NCI-H345 treated with DMSO at 0.1 percent for 48 hours (cell line): ENCODE data around the gene PALLD.

ENCODE experiments used
- DNase-seq: peaks from one replicate; lab custom pipeline; 2025; ENCODE audit not compliant: unreplicated experiment; lab: John Stamatoyannopoulos, UW

Gene PALLD

DNA sequence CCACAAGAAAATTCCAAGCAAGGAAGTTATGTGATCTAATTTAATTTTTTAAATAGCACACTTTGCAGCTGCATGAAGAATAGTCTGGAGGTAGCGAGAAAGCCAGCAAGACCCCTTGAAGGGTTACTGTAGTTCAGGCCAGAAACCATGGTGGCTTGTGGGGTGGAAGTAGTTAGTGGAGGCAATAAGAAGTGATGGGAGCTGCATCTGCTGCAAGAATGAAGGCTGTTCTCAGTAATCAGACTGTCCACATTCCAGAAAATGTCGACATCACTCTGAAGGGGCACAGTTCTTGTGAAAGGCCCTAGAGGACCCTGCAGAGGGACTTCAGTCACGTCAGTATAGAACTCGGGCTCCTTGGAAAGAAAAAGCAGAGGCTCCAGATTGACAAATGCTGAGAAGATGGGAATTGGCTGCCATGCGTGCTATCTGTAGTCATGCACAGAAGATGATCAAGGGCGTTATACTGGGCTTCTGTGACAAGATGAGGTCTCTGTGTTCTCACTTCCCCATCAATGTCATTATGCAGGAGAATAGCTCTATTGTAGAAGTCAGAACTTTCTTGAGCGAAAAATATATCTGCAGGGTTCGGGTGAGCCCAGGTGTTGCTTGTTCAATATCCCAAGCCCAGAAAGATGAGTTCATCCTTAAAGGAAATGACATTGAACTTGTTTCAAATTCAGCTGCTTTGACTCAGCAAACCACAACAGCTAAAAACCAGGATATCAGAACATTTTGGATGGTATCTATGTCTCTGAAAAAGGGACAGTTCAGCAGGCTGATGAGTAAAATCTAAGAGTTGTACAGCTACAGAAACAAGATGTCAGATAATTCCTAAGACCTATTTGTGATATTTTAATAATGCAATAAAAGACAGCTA, 259.0 kb downstream of the PALLD start:
- DNase-seq = no peak

DNA sequence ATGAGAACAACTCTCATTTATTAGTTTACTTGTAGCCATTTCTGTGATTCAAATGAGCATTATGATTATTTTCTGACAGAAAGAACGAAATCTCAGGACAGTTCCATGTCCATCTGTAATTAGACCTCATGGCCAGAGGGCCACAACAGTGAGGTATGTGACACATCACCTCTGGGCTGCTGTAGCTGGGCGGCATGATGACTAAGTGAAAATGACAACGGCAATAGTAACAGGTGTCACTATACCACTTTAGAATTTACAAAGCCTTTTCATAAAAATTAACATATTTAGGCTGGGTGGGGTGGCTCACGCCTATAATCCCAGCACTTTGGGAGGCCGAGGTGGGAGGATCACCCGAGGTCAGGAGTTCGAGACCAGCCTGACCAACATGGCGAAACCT, 260.6 kb downstream of the PALLD start:
- DNase-seq = no peak

DNA sequence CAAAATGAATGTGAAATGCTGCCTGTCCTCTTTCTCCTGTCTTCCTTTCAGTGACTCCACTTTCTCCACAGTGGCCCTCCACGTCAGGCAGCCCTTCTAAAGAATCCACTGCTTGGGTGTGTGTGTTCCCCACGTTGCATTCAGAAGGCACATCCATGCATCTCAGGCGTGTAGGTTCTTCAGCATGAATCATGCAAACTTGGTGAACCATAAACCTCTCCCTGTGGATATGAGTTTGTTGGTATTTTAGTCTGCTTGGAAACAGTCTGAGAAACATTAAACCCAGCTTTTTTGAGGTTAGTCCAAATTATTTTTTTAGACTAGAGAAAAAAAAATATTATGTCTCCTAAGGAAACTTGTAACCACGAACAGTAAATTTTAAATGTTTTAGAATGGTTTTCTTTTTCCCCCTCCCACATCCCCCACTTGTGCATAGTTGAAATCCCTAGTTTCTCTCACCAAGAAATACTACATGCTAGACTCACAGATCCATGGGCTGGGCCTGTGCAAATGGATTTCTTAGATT, 261.6 kb downstream of the PALLD start:
- no peak for DNase-seq

DNA sequence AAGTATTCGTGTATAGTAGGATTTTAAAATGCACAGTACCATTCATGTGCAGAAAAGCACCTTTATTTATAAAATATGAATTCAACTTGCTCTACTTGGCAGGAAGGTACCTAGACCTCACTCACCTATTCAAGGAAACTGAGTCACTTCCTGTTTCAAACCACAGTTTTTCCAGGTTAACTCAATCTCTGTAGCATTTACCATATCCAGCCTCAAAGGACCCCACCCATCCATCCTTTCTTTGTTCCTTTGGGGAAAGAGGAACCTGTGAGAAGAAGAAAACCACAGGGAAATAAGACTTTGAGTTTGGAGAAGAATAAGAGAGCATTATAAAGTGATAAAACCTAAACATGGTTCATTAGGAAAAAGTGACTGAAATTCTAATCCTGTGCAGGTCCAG, 262.5 kb downstream of the PALLD start:
- no peak for DNase-seq

DNA sequence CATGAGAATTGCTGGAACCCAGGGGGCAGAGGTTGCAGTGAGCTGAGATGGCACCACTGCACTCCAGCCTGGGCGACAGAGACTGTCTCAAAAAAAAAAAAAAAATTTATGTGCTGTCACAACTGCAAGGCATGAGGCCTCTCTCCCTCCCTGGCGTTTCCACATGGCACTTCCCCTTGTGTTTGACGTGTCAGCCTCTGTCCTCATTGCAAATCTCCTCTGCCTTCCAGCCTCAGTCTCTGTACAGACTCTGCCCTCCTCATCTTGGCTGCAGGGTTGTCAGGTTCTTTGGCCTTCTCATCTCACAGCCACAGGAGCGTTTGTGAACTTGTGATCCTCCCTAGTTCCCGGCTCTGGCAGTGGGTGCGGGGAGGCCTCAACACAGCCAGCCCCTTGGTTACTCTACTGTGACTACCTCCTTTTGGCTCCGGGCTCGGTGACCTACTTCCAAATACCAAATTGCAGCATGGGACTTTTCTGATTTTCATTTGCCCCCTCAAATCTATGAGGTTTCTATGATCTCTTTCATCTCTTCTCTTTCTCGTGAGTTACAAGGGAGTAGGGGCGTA, 263.2 kb downstream of the PALLD start:
- no peak for DNase-seq

DNA sequence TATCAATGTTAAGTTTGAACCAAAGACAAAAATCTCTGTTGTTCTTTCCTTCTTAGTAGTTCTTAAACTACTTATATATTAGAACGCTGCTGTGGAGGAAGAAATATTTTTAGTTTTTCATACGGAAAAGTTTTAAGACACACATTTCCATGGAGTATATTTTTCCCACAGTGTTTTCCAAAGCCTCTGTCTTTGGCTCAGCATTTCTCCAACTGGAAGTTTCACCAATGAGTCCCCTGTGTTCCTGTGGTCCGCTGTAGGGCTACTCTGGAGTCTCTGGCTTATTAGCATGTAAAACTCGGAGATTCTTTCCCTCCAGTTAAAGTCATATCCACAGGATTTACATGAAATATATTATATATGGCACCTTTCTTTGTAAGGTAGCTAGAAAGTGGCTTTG, 264.2 kb downstream of the PALLD start:
- DNase-seq = no peak

DNA sequence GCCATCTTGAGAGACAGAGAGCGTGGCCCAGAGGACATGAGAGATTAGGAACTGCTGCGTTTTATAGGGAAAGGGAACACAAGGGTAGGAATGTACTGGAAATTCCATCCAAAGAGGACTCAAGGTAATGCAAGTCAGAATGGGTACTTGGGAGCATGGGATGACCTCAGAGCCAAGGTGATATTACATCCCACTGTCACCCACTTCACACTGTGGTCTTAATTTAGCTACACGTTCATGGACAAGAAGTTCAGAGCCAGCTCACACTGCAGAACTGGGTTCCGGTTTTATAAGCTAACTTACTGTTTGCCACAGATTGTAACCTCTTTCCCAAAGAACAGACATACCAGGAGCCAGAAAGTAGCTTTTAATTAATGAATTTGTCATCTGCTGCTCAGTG, 268.5 kb downstream of the PALLD start:
- DNase-seq = no peak

DNA sequence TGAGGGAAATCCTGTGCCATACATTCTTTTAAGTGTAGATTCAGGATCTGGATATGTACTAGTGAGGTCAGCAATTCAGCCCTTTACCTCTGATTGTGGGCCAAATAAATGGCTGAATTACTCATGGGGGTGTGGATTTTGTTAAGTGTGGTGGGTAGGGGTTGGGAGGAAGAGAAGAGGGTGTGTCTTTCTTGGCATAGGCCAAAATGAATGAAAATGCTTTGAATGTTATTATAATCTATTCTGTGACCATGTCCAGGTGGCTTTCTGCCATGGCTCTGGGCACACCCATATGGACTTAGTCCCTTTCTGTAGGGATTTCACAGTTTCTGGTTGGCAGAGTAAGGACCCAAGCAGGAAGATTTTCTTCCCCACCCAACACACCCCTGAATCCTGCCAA, 268.9 kb downstream of the PALLD start:
- no peak for DNase-seq

DNA sequence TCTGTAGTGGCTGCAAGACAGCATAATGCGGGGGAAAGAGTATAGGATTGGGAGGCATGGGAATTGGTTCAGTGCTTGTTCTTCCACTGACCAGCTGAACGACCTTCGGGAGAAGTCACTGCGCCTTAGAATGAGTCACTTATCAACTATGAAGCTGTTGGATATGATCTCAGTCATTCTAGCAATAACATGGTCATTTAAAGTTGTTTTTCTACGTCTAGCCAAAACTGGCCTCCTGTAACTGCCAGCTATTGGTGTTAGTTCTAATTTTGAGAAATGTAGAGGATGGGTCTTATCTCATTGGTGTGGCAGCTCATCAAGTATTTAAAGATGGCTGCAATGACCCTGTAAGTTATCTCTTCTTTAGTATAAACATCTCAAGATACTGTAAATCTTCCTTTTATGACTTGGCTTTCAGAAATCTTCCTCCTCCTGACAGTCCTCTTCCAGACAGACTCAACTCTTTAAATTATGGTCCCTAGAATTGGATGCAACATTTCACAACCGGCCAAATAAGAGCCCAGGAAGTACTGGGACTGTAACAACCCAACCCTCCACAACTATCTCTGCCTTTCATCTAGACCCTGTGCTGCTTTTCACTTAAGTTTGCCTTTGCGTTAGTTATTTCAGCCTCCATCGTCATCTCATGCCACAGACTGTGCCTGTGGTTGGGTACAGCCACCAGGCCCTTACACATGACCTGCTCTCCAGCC, 269.9 kb downstream of the PALLD start:
- no peak for DNase-seq

DNA sequence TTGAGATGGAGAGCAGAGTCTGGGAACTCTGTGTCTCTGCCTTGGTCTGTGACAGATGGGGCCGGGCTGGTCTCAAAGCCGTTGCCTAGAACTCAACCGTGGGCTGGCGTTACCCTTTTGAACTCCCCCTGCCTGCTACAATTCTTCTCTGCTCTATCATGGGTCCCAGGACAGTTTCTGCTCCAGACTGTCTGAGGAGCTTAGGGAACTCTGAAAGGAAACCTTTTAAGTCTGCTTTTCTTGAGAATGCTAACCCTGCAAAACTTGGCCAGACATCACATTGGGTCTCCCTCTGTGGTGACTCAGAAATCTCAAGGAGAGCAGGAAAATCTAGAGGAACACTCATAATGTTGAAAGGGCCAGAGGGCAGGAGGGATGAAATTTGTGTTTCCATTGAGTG, 272.6 kb downstream of the PALLD start:
- no peak for DNase-seq

DNA sequence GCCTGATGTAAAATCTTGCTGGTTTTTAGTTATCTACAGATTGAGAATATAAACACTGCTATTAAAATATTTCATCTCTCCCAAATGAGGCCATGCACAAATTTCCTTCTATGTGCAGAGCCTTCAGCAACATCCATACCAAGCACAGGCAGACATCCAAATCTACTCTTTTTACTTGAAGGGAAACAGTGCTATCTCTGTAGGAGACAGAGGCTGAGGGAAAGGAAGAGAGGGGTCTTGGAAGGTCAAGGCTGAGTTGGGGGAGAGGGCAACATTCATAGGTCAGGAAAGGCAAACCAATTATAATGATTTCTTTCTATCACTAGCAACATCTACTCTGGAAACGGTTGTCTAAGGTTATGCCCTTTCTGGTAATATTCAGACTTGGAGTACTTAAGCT, 273.0 kb downstream of the PALLD start:
- DNase-seq = no peak

DNA sequence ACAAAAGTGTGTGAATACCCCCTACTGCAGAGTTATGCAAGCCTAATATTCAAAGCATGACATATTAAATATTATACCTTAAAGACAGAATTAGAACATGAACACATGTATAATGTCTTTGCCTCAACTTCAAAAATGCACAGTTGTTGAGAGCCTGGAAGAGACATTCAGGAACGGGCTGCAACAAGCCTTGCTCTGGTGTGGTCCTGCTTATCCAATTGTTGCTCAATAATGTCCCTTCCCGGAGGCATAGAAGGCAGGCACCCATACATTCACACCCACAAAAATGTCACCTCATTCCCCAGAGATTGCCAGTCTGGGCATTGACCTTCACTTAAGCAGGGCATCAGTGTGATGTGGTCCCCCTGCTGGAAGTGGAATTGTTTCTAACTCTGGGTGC, 274.4 kb downstream of the PALLD start:
- no peak for DNase-seq

DNA sequence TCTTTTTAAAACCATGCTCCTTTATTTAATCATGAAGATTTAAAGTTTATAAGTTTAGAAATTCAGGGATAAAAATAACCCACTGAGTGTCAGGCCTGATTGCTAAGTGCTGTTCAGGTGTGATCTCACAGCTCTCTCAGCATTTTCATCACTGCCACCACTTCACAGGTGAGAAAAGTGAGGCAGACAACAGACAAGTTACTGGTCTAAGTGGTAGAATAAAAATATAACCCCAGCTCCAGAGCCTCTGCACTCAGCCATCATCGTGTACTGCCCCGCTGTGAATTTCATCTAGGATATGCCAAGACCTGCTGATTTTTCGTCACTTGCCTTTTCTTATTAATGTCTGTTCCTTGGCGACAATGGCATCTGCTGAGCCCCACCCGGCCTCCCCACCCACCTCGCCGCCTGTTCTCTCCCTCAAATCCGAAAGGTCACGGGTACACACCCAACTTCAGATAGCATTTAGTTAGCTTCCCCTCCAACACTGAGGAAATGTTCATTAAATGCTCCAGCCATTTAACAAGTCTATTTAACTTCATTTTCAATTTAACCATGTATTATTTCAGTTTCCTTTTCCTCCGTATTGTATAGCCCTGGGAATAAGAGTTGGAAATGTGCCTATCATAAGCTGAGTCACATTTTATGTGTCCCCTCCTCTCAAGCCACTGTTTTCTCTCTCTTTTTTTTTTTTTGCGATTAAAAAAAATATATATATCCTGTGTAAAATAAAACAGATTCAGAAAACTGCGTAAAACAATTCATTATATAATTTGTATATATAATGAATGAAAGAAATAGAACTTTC, 276.7 kb downstream of the PALLD start:
- no peak for DNase-seq

DNA sequence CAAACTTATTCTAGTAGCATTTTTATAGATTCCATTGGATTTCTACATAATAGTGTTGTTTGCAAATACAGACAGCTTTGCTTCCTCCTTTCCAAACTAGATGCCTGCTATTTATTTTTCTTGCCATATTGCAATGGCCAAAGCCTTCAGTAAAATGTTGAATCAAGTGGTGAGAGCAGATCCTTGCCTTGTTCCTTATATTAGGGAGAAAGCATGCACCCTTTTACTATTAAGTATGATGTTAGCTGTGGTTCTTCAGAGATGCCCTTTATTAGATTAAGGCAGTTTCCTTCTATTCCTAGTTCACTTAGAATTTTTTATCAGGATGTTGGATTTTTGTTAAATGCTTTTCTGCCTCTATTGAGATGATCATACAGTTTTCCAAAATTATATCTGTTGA, 279.5 kb downstream of the PALLD start:
- no peak for DNase-seq

DNA sequence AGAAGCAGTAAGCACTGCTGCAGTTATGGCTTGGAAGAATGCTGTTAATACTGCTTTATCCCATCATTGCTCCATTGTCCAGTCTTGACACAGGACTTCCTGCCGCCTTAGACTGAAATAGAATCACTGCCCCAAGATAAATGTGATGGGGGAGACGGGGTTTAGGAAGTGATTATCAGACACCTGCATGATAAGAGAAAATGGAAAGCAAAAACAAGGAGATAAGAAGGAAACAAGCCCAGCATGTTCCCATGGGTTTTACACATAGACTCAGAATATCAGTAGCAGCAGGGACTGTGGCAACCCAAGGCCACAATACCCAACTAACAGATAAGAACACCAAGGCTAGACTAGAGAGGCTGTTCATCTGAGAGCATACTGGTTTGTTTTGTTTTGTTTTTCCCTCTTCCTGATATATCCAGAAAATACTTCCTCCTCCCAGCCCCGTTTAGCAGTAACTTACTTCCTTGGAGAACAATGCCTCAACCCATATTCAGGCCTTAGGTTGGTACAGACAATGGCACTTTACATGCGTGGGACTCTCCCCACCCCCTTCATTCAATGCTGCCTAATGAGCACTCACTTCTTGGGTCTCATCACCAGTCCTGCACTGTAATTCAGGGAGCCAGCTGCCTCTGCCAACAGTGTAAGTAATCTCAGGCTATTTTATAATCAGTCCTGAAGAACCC, 280.6 kb downstream of the PALLD start:
- no peak for DNase-seq

DNA sequence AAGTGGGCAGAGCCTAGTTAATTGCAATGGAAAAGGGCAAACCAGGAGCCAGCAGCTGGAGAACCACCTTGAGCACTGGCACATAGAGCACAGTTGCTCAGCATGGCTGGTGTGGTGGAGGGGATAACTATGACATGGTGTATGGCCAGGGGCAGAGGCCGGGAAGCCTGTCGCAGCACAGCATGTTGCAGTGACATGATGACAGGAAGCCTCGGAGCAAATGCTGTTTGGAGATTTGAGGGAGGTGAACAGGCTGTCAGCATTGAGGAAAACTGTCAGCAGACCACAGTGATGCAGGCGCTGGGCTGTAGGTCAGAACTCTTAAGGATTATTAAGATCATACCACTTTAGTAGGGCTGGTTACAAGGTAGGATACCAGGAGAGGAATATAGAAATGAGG, 284.5 kb downstream of the PALLD start:
- DNase-seq = no peak

DNA sequence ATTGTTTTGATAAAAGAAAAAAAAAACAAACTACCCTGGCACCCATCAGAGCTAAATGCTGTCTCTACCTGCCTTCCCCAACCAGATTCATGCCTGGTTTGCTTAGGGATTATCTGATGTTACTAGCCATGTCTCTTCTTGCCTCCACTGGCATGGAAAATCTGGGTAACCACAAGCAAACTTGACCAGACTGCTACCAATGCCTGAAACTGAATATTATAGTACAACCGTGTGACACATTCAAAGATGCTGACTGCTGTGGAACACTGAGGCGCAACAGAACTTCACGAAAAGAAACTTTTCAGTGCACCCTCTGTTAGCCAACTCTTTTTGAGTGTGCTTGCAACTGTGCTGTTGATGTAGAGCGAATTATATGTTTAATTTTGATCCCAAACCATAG, 285.1 kb downstream of the PALLD start:
- DNase-seq = no peak

DNA sequence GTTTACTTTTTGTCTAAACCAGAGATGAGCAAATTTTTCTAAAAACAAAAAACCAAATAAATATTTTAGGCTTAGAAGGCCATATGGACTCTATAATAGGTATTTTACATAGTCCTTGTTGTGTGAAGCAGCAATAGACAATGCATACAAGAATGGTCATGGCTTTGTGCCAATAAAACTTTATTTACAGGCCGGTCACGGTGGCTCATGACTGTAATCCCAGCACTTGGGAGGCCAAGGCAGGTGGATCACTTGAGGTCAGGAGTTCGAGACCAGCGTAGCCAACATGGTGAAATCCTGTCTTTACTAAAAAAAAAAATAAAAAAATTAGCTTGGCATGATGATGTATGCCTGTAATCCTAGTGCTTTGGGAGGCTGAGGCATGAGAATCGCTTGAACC, 285.6 kb downstream of the PALLD start:
- DNase-seq = no peak

DNA sequence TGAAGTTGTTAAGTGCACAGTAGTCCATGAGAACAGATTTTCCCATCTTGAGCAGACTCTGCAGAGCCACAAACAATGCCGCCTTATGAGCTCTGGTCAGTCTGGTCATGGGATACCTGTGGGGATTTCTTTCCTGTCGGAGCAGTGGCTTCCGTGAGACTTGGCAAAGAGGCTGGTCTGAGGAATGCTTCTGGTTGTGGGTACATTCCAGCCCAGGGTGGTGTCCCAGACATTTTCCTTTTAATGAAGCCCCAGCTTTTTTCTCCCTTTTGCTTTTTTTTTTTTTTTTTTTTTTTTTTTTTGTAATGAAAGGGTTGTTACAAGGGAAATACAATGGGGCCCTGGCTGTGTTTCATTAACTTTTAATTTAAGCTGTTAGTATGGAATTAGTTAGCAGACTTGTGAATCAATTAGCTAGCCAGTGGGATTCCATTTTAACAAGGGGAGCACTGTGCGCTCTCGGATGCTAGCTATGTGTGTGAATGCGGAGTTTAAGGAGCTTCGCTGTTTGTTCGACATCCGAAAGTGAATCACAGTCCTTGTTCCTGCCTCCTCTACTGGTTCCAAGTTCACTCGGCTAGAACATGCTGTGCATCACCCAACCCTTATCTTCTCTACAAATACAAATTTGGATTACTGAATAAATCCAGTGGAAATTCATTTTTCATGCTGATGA, 288.1 kb downstream of the PALLD start:
- DNase-seq = no peak

DNA sequence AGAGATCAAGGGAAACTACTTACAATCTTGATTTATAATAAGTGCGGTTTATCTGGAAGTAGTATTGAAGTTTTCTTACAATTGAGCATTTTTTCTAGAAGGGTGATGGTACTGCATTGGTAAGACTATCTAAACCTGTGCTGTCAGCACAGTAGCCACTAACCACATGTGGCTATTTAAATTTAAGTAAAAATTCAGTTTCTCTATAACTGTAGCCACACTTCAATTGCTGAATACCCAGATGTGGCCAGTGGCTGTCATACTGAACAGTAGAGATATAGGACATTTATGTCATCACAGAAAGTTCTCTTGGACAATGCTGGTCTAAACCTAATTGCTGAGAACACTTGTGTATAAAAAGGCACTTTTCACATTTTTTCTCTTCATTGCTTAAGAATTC, 290.5 kb downstream of the PALLD start:
- no peak for DNase-seq
